ENCODE measurements around the gene SRRT. TPM values are rescaled to one million over a fixed set of nuclear protein-coding genes. Genes with fewer than 3 reads are reported as not detected.

Gene SRRT
- total RNA-seq, 6 donors from 2014 or later: 57.9 to 324 (median 111) TPM

DNA sequence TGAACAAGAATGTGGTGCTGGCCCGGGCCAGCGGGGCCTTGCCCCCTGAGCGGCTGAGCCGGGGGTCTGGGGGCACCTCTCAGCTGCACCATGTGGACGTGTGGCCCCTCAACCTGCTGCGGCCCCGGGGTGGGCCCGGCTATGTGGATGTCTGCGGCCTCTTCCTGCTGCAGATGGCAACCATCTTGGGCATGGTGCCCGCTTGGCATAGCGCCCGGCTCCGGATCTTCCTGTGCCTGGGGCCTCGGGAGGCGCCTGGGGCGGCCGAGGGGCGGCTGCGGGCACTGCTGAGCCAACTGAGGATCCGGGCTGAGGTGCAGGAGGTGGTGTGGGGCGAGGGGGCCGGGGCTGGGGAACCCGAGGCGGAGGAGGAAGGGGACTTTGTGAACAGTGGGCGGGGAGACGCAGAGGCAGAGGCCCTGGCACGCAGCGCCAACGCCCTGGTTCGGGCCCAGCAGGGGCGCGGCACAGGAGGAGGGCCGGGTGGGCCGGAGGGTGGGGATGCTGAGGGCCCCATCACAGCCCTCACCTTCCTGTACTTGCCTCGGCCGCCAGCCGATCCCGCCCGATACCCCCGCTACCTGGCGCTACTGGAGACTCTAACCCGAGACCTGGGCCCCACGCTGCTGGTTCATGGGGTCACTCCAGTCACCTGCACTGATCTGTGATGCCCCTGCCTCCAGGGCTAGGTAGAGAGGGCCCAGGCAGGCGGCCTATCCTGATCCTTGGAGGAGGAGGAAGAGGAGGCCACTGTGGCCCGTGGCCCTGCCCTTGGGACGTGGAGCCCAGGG, 8.8 kb upstream of the SRRT start:
- no peaks in the 10 kb centered on the region for H3K9me3 ChIP-seq
- WGBS, 2 donors: 0 to 25% methylated on average over 5 to 21 of the region's 46 CpGs
- peak overlapping the region; percentile 86 to 97 (median 95) for H3K27ac ChIP-seq
- peaks cover 0 to 28% (median 15%) of the 10 kb centered on the region in 4 donors for H3K36me3 ChIP-seq
- DNase-seq: peak; percentile 81 to 96
- H3K27me3 ChIP-seq: no peaks in the 10 kb centered on the region
- TF ChIP-seq CTCF (IDR thresholded peaks at IDR 0.05) (no peak), EP300 (IDR thresholded peaks at IDR 0.05) (no peak), POLR2A (IDR thresholded peaks at IDR 0.05) (peak in 1 of 4 donors; percentile 14), POLR2AphosphoS5 (IDR thresholded peaks at IDR 0.05) (peak; percentile 13 to 17)
- ATAC-seq (ENCODE audit: low FRiP score in 2 of 2): peak; percentile 50 to 52
- H3K4me1 ChIP-seq: peaks cover 26 to 39% (median 26%) of the 10 kb centered on the region in 4 donors
- H3K4me3 ChIP-seq: peak overlapping the region; percentile 10 to 86 (median 70)

- H3K27me3 ChIP-seq: no peaks in the 10 kb centered on the region
- peak overlapping the region; percentile 86 to 97 (median 95) for H3K27ac ChIP-seq
- ATAC-seq (ENCODE audit: low FRiP score in 2 of 2) (peak in 1 of 2 donors; percentile 1), DNase-seq (no peak)
- H3K4me3 ChIP-seq: peak overlapping the region; percentile 10 to 86 (median 70)
- no peaks in the 10 kb centered on the region for H3K9me3 ChIP-seq
- peaks cover 26 to 39% (median 26%) of the 10 kb centered on the region in 4 donors for H3K4me1 ChIP-seq
- 7 to 41% methylated on average over 2 to 5 of the region's 5 CpGs for WGBS, 2 donors
- H3K36me3 ChIP-seq: peaks cover 3 to 28% (median 14%) of the 10 kb centered on the region in 4 donors
- no peak for TF ChIP-seq POLR2AphosphoS5 (IDR thresholded peaks at IDR 0.05)
- no peak for TF ChIP-seq CTCF (IDR thresholded peaks at IDR 0.05)
Observed at GRCh38 chr7:100866729-100867039, 8.2 kb upstream of the SRRT start.

DNA sequence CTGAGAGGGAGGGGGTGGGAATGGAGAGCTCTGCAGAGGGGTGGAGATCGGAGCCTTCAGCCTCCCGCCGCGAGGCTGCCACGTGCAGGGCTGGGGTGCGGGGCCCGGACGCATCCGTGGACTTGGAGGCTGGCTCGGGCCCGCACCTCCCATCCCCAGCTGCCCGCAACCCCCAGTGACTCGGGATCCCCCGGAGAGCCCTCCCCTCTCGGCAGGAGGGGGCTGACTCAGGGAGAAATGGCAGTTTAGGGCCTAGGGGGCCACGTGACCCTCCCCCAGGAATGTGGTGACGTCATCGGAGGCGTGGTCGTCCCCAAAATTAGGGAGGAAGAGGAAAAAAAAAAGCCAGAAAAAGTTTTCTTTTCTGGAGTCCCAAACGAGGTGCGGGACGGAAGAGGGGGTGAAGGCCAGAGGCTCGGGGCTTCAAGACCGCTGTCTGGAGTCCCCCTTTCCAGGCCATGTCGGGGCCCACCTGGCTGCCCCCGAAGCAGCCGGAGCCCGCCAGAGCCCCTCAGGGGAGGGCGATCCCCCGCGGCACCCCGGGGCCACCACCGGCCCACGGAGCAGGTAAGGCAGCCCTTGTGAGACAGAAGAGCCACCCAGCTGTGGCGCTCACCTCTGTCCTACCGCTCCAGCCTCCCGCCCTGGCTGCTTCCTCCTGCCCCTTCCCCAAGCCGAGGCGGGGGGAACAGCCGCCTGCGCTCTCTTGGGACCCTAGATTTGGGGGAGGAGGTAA, 7.7 kb upstream of the SRRT start, which contains the start of gene TRIP6:
Gene TRIP6, plus strand, starts transcription at position 348 of the 736 bp plus-strand sequence. Its CDS starts 111 bp downstream, at position 459.
- no peaks in the 10 kb centered on the region for H3K9me3 ChIP-seq
- ATAC-seq (ENCODE audit: low FRiP score in 2 of 2): peak; percentile 77 to 88
- DNase-seq: peak; percentile 86 to 92
- H3K27ac ChIP-seq: peak within 1 kb of the TSS; percentile 86 to 97 (median 95)
- TF ChIP-seq POLR2A (IDR thresholded peaks at IDR 0.05) (peak in 2 of 4 donors; percentile 33 to 68), POLR2AphosphoS5 (IDR thresholded peaks at IDR 0.05) (peak; percentile 54 to 62), EP300 (IDR thresholded peaks at IDR 0.05) (no peak), CTCF (IDR thresholded peaks at IDR 0.05) (peak in 1 of 6 experiments; percentile 6)
- 9 to 19% methylated on average over 25 to 36 of the region's 42 CpGs for WGBS, 2 donors
- H3K36me3 ChIP-seq: peaks cover 3 to 25% (median 12%) of the 10 kb centered on the region in 4 donors
- no peaks in the 10 kb centered on the region for H3K27me3 ChIP-seq
- H3K4me1 ChIP-seq: peaks cover 26 to 39% (median 26%) of the 10 kb centered on the region in 4 donors
- peak within 1 kb of the TSS; percentile 62 to 86 (median 74) for H3K4me3 ChIP-seq

DNA sequence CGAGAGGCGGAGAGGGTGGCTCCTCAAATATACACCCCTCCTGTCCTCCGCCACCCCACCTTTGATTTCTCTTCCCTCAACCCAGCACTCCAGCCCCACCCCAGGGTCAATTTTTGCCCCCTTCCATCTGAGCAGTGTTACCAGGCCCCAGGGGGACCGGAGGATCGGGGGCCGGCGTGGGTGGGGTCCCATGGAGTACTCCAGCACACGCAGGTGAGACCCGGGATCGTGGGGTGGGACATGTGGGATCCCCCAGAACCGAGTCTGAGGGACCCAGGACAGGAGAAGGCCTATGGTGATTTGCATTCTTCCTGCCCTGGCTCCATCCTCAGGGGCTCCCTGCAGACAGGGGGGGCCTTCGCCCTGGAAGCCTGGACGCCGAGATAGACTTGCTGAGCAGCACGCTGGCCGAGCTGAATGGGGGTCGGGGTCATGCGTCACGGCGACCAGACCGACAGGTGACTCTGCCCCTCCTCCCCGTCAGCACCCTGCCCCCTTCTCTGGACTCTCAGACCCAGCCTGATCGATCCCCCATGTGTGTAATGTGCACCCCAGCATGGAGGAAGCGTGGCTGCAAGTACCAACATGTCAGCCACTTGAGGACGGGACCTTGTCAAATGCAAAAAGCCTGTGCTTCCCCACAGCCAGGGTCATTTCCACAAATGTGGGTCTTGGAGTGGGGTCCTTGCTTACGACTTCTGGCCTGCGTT, 7.0 kb upstream of the SRRT start:
- peak in 1 of 2 donors; percentile 5 for ATAC-seq (ENCODE audit: low FRiP score in 2 of 2)
- H3K27ac ChIP-seq: peak overlapping the region; percentile 86 to 97 (median 95)
- WGBS, 2 donors: 31 to 34% methylated on average over 8 to 27 of the region's 27 CpGs
- peak; percentile 31 to 81 for DNase-seq
- H3K36me3 ChIP-seq: peaks cover 7 to 28% (median 13%) of the 10 kb centered on the region in 4 donors
- peak overlapping the region; percentile 62 to 86 (median 74) for H3K4me3 ChIP-seq
- H3K4me1 ChIP-seq: peaks cover 26 to 39% (median 26%) of the 10 kb centered on the region in 4 donors
- H3K27me3 ChIP-seq: no peaks in the 10 kb centered on the region
- no peak for TF ChIP-seq EP300 (IDR thresholded peaks at IDR 0.05)
- TF ChIP-seq CTCF (IDR thresholded peaks at IDR 0.05): no peak
- no peak for TF ChIP-seq POLR2A (IDR thresholded peaks at IDR 0.05)
- TF ChIP-seq POLR2AphosphoS5 (IDR thresholded peaks at IDR 0.05): no peak
- H3K9me3 ChIP-seq: no peaks in the 10 kb centered on the region

All from upper lobe of left lung (tissue), 6 donors.